ENCODE results near the gene WBP11. TPM values are rescaled to one million over a fixed set of nuclear protein-coding genes. Genes with fewer than 3 reads are reported as not detected.
A peak's percentile ranks its signal among the peaks of the same experiment; 100 is the strongest.

Gene WBP11
- total and polyA plus RNA-seq, 10 donors = 16.0 to 61.4 (median 24.6) TPM

DNA sequence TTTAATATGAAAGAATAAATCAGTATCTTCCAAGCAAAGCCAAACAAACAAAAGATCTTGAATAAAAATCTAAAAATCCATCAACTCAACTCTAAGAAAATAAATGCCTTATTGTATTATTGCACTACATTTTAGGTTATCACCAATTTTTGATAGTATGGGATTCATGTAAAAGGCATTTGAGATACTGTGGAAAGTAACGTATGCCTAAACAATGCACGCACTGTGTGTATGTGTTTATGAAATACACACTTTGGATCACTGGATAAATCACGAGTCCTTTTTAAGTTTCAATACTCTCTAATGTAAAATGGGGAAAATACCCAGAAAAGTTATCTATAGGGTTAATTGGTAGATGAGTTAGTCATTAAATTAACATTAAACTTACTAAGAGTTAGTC lies 17.7 kb downstream of the WBP11 start:
- Histone ChIP-seq H3K9me3 (no peaks in the 10 kb centered on the region), H3K4me1 (no peaks in the 10 kb centered on the region), H3K27me3 (replicated peaks in 1 of 7) (no peaks in the 10 kb centered on the region), H3K27ac (no peak overlapping the region), H3K4me3 (no peak overlapping the region), H3K36me3 (peaks cover 15 to 70% (median 55%) of the 10 kb centered on the region in 6 donors)
- no peak for DNase-seq
- WGBS, 5 donors = 95 to 98% (median 96%) methylated on average over 3 of the region's 3 CpGs
- intact Hi-C loops (cut with DNase I; ENCODE audit: low total_unique reads) = no loop called here
- TF ChIP-seq POLR2AphosphoS5 (IDR thresholded peaks at IDR 0.05) = no peak
- TF ChIP-seq CTCF (IDR thresholded peaks at IDR 0.05 in 8 of 11, conservative IDR thresholded peaks at IDR 0.05 in 3 of 11) = no peak
- no peak for TF ChIP-seq POLR2A (IDR thresholded peaks at IDR 0.05)

GRCh38 chr12:14784471-14784870 lies 18.8 kb downstream of the WBP11 start:
- peaks cover 12 to 59% (median 44%) of the 10 kb centered on the region in 6 donors for H3K36me3 ChIP-seq
- no peak overlapping the region for H3K4me3 ChIP-seq
- TF ChIP-seq POLR2AphosphoS5 (IDR thresholded peaks at IDR 0.05) (no peak), CTCF (IDR thresholded peaks at IDR 0.05 in 8 of 11, conservative IDR thresholded peaks at IDR 0.05 in 3 of 11) (no peak), POLR2A (IDR thresholded peaks at IDR 0.05) (no peak)
- H3K4me1 ChIP-seq = no peaks in the 10 kb centered on the region
- intact Hi-C loops (cut with DNase I; ENCODE audit: low total_unique reads) = no loop called here
- DNase-seq = no peak
- 89 to 100% (median 96%) methylated on average over 2 of the region's 2 CpGs for WGBS, 5 donors
- no peaks in the 10 kb centered on the region for H3K27me3 ChIP-seq (replicated peaks in 1 of 7)
- no peaks in the 10 kb centered on the region for H3K9me3 ChIP-seq
- H3K27ac ChIP-seq = peak overlapping the region in 3 of 8 donors; percentile 5 to 19 (median 5)

- H3K9me3 ChIP-seq = no peaks in the 10 kb centered on the region
- no peaks in the 10 kb centered on the region for H3K4me1 ChIP-seq
- intact Hi-C loops (cut with DNase I; ENCODE audit: low total_unique reads) = no loop called here
- no peak for DNase-seq
- TF ChIP-seq CTCF (IDR thresholded peaks at IDR 0.05 in 8 of 11, conservative IDR thresholded peaks at IDR 0.05 in 3 of 11) = no peak
- TF ChIP-seq POLR2AphosphoS5 (IDR thresholded peaks at IDR 0.05) = no peak
- TF ChIP-seq POLR2A (IDR thresholded peaks at IDR 0.05) = no peak
- peaks cover 7 to 42% (median 27%) of the 10 kb centered on the region in 6 donors for H3K36me3 ChIP-seq
- H3K27ac ChIP-seq = no peak overlapping the region
- no peaks in the 10 kb centered on the region for H3K27me3 ChIP-seq (replicated peaks in 1 of 7)
- H3K4me3 ChIP-seq = no peak overlapping the region
Measured at GRCh38 chr12:14782756-14783155, 20.5 kb downstream of the WBP11 start.

- Histone ChIP-seq H3K4me3 (no peak overlapping the region), H3K27me3 (replicated peaks in 1 of 7) (no peaks in the 10 kb centered on the region), H3K4me1 (peaks cover 0 to 5% (median under 1%) of the 10 kb centered on the region in 6 donors), H3K27ac (no peak overlapping the region), H3K36me3 (peaks cover 0 to 30% (median 15%) of the 10 kb centered on the region in 6 donors), H3K9me3 (no peaks in the 10 kb centered on the region)
- DNase-seq = no peak
- 79 to 93% (median 85%) methylated on average over 2 of the region's 2 CpGs for WGBS, 5 donors
- intact Hi-C loops (cut with DNase I; ENCODE audit: low total_unique reads) = no loop called here
- TF ChIP-seq POLR2AphosphoS5 (IDR thresholded peaks at IDR 0.05) (no peak), POLR2A (IDR thresholded peaks at IDR 0.05) (no peak), CTCF (IDR thresholded peaks at IDR 0.05 in 8 of 11, conservative IDR thresholded peaks at IDR 0.05 in 3 of 11) (no peak)
Measured at GRCh38 chr12:14781563-14781962, 21.7 kb downstream of the WBP11 start.

Measured in spleen (tissue), 11 donors.